Central memory CD4-positive, alpha-beta T cell (primary cell): ENCODE results near the gene DRAXIN.
A peak's percentile ranks its signal among the peaks of the same experiment; 100 is the strongest.

Experiments used
- DNase-seq: peaks from one replicate; pipeline ENCODE4 v3.0.0; 2022

DRAXIN gene

GRCh38 chr1:11712285-11712684 is 20.8 kb downstream of the DRAXIN start:
- no peak for DNase-seq

DNA sequence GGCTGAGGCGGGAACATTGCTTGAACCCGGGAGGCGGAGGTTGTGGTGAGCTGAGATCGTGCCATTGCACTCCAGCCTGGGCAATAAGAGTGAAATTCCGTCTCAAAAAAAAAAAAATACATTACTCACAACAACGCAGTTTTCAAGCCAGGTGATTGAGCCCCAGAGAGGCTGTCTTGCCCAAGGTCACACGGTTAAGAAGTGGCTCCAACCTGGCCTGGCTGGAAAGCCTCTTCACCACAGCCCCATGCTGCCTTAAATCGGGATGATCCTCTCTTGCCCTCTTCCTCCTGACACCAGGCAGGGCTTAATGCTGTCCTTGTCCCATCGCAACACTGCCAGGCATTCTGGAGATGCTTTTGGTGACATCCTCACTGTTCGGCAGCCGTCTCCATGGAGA is 21.6 kb downstream of the DRAXIN start:
- no peak for DNase-seq

DNA sequence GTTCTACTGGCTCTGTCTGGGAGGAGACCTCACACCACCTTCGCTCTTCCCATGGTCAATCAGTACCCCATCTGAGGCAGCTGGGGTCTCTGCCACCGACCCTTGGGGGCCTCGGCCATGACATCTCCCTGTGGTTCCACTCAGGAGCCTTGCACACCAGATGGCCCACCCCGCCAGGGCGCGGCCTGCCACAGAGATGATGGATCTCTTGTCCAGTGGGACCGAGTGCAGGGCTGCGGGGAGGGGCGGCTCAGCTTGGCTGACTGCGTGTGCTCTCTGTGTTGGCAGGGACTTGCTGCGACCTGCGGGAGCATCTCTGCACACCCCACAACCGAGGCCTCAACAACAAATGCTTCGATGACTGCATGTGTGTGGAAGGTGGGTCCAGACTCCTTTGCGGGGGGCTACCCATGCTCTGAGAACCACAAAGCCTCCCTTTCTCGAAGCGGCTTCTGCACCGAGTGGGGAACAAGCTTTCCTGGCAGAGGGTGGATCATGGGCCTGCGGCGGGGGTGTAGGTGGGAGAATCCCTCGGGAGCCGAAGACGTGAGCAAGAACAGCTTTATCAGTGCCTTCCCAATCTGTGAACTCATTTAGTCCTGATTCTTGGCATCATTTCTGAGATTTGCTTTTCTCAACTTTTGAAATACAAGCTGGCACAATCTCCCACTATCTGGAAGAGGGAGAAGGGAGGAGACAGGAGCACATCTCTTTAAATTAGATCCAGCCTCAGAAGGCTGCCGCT is 23.5 kb downstream of the DRAXIN start:
- no peak for DNase-seq

DNA sequence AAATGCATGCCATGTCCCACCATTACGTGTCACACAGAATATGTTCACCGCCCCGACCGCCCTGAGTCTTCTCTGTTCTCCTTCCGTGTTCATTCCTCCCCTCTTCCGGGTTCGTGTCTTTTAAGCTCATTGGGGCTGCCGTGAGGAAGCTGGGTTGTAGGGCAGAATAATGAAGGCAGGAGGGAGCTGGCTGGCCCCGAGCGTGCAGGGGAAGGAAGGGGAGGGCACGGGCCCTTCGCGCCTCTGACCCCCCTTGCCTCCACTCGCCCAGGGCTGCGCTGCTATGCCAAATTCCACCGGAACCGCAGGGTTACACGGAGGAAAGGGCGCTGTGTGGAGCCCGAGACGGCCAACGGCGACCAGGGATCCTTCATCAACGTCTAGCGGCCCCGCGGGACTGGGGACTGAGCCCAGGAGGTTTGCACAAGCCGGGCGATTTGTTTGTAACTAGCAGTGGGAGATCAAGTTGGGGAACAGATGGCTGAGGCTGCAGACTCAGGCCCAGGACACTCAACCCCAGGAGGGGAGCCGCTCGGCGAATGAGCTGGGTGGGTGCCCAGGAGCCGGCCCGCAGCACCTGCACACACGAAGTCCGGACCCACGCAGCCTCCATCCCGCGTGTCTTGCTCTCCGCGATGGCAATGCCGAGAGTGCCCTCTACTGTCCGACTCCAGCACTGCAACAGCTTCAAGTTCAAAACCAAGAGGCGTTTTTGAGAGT is 28.0 kb downstream of the DRAXIN start:
- peak; percentile 79 for DNase-seq

DNA sequence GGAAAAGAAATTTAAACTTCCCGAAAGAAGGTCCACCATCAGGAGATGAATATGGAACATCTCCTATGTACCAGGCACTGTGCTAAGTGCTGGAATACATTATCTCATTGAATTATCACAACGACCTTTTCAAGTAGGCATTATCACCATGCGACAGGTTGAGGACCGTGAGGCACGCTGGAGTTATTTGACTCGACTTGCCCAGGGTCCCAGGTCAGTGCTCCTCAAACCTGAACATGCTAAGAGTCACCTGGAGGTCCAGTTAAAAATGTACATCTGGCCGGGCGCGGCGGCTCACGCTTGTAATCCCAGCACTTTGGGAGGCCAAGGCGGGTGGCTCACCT is 28.5 kb downstream of the DRAXIN start:
- no peak for DNase-seq

DNA sequence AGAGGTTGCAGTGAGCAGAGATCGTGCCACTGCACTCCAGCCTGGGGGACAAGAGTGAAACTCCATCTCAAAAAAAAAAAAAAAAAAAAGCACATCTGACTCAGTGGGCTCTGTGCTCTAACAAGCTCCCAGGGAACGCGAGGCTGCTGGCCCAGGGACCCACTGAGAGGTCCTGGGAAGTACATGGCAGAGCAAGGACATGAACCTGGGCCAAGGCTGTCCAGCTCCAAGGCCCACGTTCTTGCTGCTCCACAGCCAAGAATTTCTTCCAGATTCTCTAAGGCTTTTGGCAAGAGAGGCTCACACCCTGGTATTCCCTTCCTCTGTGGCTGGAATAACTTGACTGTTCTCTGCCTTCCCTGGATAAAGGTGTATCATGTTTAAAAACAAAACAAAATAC is 29.0 kb downstream of the DRAXIN start:
- DNase-seq, result no peak

DNA sequence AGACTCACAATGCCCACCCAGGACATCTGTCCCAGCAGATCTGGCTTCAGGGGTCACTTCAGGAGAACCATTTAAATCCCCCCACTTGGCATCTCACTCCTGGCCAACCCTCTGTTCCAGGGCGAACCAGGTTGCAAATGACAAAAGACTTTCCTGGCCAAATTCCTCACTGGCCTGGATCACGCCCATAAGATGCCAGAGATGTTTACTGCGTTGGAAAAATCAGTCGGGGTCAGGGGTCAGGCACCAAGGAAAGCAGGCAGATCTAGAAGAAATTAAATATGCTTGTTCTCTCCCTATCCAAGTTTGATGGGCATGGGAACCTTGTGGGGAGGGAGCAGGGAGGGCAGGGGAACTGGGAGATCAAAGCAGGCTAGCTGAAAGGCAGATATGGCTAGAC is 29.8 kb downstream of the DRAXIN start:
- DNase-seq, result no peak

- DNase-seq, result no peak
These were observed 31.0 kb downstream of the DRAXIN start for GRCh38 chr1:11722538-11722937.

DNA sequence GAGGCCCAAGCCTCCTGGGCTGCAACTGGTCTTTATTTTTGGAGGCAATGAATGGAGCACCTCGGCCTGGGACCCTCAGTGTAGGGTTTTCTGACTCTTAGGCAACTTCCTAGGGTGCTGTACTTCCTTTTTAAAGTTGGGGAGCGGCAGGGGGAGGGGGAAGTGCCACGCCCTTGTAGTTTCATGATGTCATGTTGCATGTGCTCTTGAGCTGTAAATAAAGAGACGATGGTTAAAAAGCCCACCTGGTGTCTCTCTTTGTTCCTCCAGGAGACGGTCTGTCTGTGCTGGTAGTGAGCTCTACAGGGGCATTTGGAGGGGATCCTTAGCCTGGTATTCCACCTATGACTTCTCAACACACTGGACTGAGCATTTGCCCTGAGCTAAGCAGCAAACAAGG is 34.1 kb downstream of the DRAXIN start:
- no peak for DNase-seq

- DNase-seq, result no peak
These were observed 35.6 kb downstream of the DRAXIN start for GRCh38 chr1:11727119-11727518.

DNA sequence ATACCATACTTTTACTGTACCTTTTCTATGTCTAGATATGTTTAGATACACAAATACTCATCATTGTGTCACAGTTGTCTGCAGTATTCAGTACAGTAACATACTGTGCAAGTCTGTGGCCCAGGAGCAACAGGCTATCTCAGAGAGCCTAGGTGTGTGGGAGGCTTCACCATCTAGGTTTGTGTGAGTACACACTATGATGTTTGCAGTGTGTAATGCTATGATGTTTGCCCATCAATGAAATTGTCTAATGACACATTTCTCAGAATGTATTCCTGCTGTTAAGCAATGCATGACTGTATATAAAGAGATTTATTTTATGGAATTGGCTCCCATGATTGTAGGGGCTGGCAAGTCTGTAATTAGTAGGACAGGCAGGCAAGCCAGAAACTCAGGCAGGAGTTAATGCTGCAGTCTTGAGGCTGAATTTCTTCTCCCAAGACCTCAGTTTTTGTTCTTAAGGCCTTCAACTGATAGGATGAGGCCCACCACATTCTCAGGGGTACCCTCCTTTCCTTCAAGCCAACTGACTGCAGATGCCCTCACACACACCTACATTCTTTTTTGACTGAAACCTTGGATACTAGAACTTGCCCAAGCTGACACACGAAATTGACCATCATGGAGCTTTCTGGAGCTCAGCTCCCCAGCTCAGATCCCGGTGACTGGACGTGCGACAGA is 36.8 kb downstream of the DRAXIN start:
- DNase-seq, result no peak

- no peak for DNase-seq
These were observed 37.6 kb downstream of the DRAXIN start for GRCh38 chr1:11729155-11729497.

- DNase-seq, result no peak
These were observed 38.3 kb downstream of the DRAXIN start for GRCh38 chr1:11729498-11730428.

- DNase-seq, result peak; percentile 55
These were observed 39.0 kb downstream of the DRAXIN start for GRCh38 chr1:11730429-11730891.

DNA sequence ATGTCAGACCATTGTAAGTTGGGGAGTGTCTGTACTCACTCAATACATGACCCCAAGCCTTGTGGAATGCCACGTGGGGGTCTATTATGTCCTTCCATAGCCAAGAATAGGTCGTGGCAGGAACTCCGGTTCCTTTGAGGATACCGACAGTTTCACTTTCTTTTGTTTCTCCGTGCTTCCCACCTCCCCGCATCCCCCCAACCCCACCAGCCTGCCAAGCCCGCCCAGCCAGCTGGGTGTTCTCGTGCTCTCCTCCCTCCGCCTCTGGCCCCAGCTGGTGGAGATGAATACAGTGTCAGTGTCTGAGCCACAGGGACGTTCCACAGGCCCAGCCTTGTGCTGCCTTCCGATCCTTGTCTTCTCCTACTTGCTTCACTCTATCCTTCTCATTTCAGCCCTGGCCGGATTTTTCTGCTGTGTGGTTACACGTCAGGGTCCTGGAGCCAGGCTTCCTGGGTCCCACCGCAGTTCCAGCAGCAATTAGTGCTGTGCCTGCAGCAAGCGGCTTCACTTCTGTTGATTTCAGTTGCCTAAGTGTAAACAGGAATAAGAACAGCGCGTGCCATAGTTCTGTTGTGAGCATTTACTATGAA is 40.3 kb downstream of the DRAXIN start:
- DNase-seq, result no peak

DNA sequence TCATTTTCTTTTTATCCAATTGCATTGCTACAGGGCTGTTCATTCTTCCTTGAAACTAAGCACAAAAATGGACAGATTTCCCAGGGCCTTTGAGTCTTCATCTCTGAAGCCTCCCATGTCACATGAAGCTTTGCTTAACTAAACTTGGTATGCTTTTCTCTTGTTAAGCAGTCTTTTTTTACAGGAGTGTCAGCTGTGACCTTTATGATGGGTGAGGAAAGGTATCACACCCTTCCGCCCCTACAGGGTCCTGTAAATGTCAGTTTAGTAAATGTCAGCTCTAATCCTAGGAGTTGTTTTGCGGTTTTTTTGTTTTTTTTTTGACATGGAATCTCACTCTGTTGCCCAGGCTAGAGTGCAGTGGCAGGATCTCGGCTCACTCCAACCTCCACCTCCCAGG is 41.8 kb downstream of the DRAXIN start:
- no peak for DNase-seq

GRCh38 chr1:11735531-11735853 is 44.0 kb downstream of the DRAXIN start:
- no peak for DNase-seq

- peak; percentile 76 for DNase-seq
These were observed 44.6 kb downstream of the DRAXIN start, which contains the start of gene AGTRAP for GRCh38 chr1:11735854-11736745. Gene AGTRAP, plus strand, starts transcription at chr1:11736136. Its CDS starts 73 bp downstream, at chr1:11736209.

DNA sequence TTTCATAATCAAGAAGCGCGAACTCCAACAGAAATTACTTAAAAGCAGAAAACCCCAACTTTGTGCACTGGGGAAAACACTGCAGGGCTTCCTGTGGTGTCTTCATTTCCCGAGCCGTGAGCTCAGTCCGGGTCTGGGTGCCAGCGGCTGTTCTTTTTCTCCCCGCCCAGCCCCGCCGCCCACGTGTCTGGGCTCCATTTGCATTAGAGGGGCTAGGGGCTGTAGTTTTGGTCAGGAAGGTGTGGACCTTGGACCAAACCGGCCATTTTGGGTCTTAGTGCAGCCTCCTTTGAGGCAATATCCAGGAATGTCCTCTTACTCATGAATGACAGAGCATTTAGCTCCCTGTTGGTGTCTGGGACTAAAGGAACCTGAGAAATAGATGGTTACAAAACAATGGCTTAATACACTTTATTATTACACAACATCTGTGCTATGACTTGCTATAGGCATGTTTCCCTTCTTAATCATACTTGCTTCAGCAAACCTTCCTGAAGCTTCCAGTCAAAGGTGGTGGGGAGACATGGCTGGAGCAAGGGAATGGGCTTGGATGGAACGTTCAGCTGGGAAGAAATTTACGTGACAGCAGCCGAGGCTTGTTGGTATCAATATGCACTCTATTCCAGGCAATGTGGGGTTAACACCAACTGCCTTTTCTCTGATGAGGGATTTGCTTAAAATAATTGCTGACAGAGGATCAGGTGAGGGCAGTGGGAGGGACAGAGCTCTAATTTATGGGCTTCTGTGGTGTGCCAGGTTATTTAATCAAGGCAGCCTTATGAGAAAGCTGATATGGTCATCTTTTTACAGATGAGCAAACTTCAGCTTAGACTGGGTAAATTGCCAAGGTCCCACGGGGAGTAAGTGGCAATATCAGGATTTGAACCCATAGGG is 45.5 kb downstream of the DRAXIN start:
- DNase-seq, result peak; percentile 44

GRCh38 chr1:11738096-11738495 is 46.6 kb downstream of the DRAXIN start:
- DNase-seq, result no peak
